NB4 (cell line): ENCODE results near the gene UROC1.

Experiments
- MYC ChIP-seq: IDR thresholded peaks from 2 replicates; pipeline ENCODE4 v1.6.1; 2011; ENCODE audit warnings: low read depth, low read length
- POLR2A ChIP-seq: IDR thresholded peaks from 2 replicates; pipeline ENCODE4 v1.6.1; 2011; ENCODE audit warnings: mild to moderate bottlenecking; ENCODE audit not compliant: insufficient read length; ENCODE audit errors: extremely low read depth
- TF ChIP-seq, protein P1 (sequence below): IDR thresholded peaks from one replicate; pipeline ENCODE4 v1.5.1; 2012; ENCODE audit warnings: low read depth, low read length

DNA sequence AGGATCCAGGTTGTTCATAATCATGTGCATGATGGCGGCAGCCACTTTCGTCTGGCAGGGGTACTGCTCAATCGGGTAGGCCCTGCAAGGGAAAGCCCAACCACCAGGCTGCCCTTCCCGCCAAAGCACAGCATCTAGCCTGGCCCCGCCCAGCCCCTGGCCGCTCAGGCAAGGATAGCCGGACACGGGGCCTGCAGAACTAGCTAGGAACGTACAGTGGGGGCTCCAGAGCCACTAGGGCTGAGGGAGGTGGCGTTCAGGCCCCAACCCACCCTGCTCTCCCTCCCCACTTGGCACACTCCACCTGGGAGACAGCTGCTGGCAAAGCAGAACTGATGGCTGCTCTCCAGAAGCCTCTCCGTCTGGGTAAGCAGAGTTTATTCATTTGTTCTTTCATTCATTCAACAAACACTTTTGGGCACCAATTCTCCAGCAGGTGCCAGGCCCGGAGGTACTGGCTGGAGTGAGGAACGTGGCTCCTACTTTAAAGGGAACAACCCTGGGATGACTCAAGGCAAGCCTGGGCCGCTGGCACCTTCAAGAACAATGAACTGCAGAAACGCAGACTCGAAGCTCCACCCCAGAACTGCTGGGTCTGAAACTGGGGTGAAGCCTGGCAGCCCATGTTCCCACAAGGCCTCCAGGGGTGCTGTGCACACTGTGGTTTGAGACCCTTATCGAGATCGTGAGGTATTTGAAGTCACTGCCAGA, 7.8 kb downstream of the UROC1 start:
- TF ChIP-seq POLR2A (no peak), MYC (no peak)
- TF ChIP-seq, protein P1, sequence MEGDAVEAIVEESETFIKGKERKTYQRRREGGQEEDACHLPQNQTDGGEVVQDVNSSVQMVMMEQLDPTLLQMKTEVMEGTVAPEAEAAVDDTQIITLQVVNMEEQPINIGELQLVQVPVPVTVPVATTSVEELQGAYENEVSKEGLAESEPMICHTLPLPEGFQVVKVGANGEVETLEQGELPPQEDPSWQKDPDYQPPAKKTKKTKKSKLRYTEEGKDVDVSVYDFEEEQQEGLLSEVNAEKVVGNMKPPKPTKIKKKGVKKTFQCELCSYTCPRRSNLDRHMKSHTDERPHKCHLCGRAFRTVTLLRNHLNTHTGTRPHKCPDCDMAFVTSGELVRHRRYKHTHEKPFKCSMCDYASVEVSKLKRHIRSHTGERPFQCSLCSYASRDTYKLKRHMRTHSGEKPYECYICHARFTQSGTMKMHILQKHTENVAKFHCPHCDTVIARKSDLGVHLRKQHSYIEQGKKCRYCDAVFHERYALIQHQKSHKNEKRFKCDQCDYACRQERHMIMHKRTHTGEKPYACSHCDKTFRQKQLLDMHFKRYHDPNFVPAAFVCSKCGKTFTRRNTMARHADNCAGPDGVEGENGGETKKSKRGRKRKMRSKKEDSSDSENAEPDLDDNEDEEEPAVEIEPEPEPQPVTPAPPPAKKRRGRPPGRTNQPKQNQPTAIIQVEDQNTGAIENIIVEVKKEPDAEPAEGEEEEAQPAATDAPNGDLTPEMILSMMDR, result no peak
